B cell (primary cell): ENCODE results near the gene RNF220. TPM values are rescaled to one million over a fixed set of nuclear protein-coding genes. Genes with fewer than 3 reads are reported as not detected.
"Not testable (repeated sequence)": the region's sequence is repeated elsewhere in the genome, so short reads cannot be mapped to it uniquely, and the experiment has no call there.

Source experiments
- ATAC-seq: fragments of 200-7000 bp; cut with Tn5 transposase; one replicate; pipeline ENCODE4 v1.10.0; 2021; ENCODE audit warnings: low read depth, mild to moderate bottlenecking, moderate number of reproducible peaks, moderate library complexity
- CTCF ChIA-PET: fragments of 350-600 bp; sonication (Branson Sonifier 250); formaldehyde crosslinking; loops from one replicate; lab custom pipeline; 2021; ENCODE audit warnings: antibody characterized with exemption, inconsistent platforms; lab: Charles Lee
- POLR2A ChIA-PET: fragments of 350-600 bp; sonication (Branson Sonifier 250); formaldehyde crosslinking; loops from one replicate; lab custom pipeline; 2021; ENCODE audit warnings: antibody characterized with exemption; lab: Charles Lee
- DNase-seq: peaks from one replicate; pipeline ENCODE4 v3.0.0; 2013
- H2AFZ ChIP-seq: 2 replicates; pipeline ENCODE4 v1.6.1; 2012; ENCODE audit warnings: mild to moderate bottlenecking, low read depth, low read length; ENCODE audit not compliant: insufficient read depth, poor library complexity, severe bottlenecking
- H3K27ac ChIP-seq, 2 donors: 1 replicate in 1 of 2; 2 replicates in 1 of 2; pipeline ENCODE4 v1.5.1; 2012 to 2013; ENCODE audit warnings: low read length in 2 of 2, mild to moderate bottlenecking in 2 of 2, moderate library complexity in 1 of 2
- H3K27me3 ChIP-seq, 4 experiments: fragments of 200-600 bp in 1 of 4; sonication (generic) in 1 of 4; replicated peaks in 1 of 4; 1 replicate in 2 of 4; 2 replicates in 2 of 4; pipeline versions ENCODE4 v1.6.1 to v1.7.0; 2013 to 2016; ENCODE audit warnings: low read length in 3 of 4, mild to moderate bottlenecking in 2 of 4, mixed read lengths in 1 of 4, moderate library complexity in 1 of 4; ENCODE audit not compliant: insufficient read depth in 4 of 4, control insufficient read depth in 3 of 4; ENCODE audit errors: control extremely low read depth in 1 of 4
- H3K36me3 ChIP-seq, 2 experiments: replicated peaks in 1 of 2; 1 replicate in 1 of 2; 2 replicates in 1 of 2; pipeline versions ENCODE4 v1.6.1 to v1.7.1; 2013; ENCODE audit warnings: low read length in 1 of 2; ENCODE audit not compliant: insufficient read depth in 2 of 2, control insufficient read depth in 1 of 2; ENCODE audit errors: control extremely low read depth in 1 of 2, extremely low read depth in 1 of 2
- H3K4me1 ChIP-seq, 2 donors: fragments of 200-600 bp in 1 of 2; sonication (generic) in 1 of 2; 1 replicate in 1 of 2; 2 replicates in 1 of 2; pipeline versions ENCODE4 v1.5.1 to v1.6.1; 2013 to 2017; ENCODE audit warnings: low read length in 2 of 2; ENCODE audit not compliant: control insufficient read depth in 2 of 2, insufficient read depth in 2 of 2
- H3K4me2 ChIP-seq: replicated peaks from 2 replicates; pipeline ENCODE3; 2012; ENCODE audit warnings: mild to moderate bottlenecking, low read depth, low read length; ENCODE audit not compliant: poor library complexity, severe bottlenecking
- H3K4me3 ChIP-seq, 5 experiments: fragments of 200-600 bp in 1 of 5; sonication (generic) in 1 of 5; 1 replicate in 3 of 5; 2 replicates in 2 of 5; pipeline versions ENCODE4 v1.5.1 to v1.7.0; 2011 to 2016; ENCODE audit warnings: low read length in 4 of 5, mild to moderate bottlenecking in 4 of 5, low read depth in 2 of 5, control low read depth in 1 of 5, moderate library complexity in 1 of 5; ENCODE audit not compliant: insufficient read depth in 1 of 5; ENCODE audit errors: control extremely low read depth in 1 of 5, extremely low read depth in 1 of 5
- H3K79me2 ChIP-seq: fragments of 200-600 bp; sonication (generic); one replicate; pipeline ENCODE4 v1.6.0; 2016; ENCODE audit warnings: low read length; ENCODE audit not compliant: control insufficient read depth, insufficient read depth
- H3K9ac ChIP-seq: fragments of 200-600 bp; sonication (generic); 2 replicates; pipeline ENCODE4 v1.6.1; 2017; ENCODE audit warnings: mild to moderate bottlenecking, low read length, moderate library complexity
- H3K9me3 ChIP-seq, 3 donors: one replicate each; pipeline versions ENCODE4 v1.6.1 to v1.7.1; 2013; ENCODE audit warnings: low read length in 2 of 3; ENCODE audit not compliant: control insufficient read depth in 2 of 3, insufficient read depth in 1 of 3; ENCODE audit errors: control extremely low read depth in 1 of 3
- H4K20me1 ChIP-seq: 2 replicates; pipeline ENCODE4 v1.6.0; 2012; ENCODE audit warnings: mild to moderate bottlenecking, low read length; ENCODE audit not compliant: insufficient read depth, control insufficient read depth, poor library complexity, severe bottlenecking
- H3K27ac Mint-ChIP-seq: one replicate; pipeline ENCODE4 v1.8.0; 2021; ENCODE audit warnings: mixed read lengths
- H3K27me3 Mint-ChIP-seq: one replicate; pipeline ENCODE4 v1.8.0; 2021; ENCODE audit warnings: mixed read lengths
- H3K4me1 Mint-ChIP-seq: one replicate; pipeline ENCODE4 v1.8.0; 2021; ENCODE audit warnings: mixed read lengths
- H3K4me3 Mint-ChIP-seq: one replicate; pipeline ENCODE4 v1.8.0; 2021; ENCODE audit warnings: mixed read lengths
- H3K9me3 Mint-ChIP-seq: one replicate; pipeline ENCODE4 v1.8.0; 2022; ENCODE audit warnings: mixed read lengths; ENCODE audit not compliant: insufficient read depth
- EZH2 ChIP-seq: IDR thresholded peaks from 2 replicates; pipeline ENCODE4 v1.6.1; 2012; ENCODE audit warnings: borderline replicate concordance, low read depth, mild to moderate bottlenecking, moderate library complexity, low read length; ENCODE audit not compliant: insufficient read depth, poor library complexity, severe bottlenecking
- WGBS: methylation state at CpG from one replicate; pipeline ENCODE4 v1.1.5; 2013; ENCODE audit warnings: missing lambda C conversion rate; ENCODE audit not compliant: insufficient coverage; 5-methylcytosine and 5-hydroxymethylcytosine counted together
- intact Hi-C: fragments of 100-400 bp; cut with micrococcal nuclease; formaldehyde crosslinking; loops from one replicate; pipeline ENCODE4 v1.10.0; 2022
- polyA plus RNA-seq: library from polyadenylated mRNA; depleted of rRNA; stranded (reverse); fragments of >200 nt; gene quantifications from 2 replicates; pipeline ENCODE4 v1.2.3, GENCODE V29; 2012
- total RNA-seq, 2 donors: library from RNA; stranded (reverse); fragments of 120-200 nt in 1 of 2; gene quantifications; 1 replicate in 1 of 2; 2 replicates in 1 of 2; pipeline versions ENCODE4 v1.2.3 to v1.2.4, GENCODE V29; 2013 to 2022

RNF220 gene
- total and polyA plus RNA-seq, 2 donors (not counting 1 experiment from before 2014, with no cell fraction given) = 115 to 141 TPM

DNA sequence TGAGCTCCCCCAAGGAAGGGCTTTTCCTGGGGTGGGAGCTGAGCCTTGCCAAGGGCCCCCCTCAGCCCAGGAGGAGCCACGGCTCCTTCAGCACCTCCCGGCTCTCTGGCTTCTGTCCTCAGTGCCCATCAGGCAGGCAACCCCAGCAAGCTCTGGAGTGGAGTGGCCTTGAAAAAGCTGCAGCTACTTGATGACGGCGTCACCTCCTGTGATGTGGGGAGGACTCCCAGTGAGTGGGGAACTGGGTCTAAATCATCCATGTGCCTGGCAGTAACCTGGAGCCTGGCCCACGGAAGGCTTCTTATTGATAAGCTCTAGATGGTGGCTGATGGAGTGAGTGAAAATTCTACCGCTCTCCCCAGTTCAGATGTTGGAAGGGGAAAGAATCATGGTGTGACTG lies 154.9 kb downstream of the RNF220 start:
- Mint-ChIP-seq H3K9me3 (no peaks in the 10 kb centered on the region), H3K27ac (no peak overlapping the region), H3K4me3 (no peak overlapping the region), H3K4me1 (peaks cover 3% of the 10 kb centered on the region), H3K27me3 (peaks cover 39% of the 10 kb centered on the region)
- POLR2A ChIA-PET = no interaction called here
- Histone ChIP-seq H3K4me3 (no peak overlapping the region), H2AFZ (no peak overlapping the region), H3K9me3 (no peaks in the 10 kb centered on the region), H3K9ac (no peak overlapping the region), H3K27me3 (peaks cover 0 to 4% (median 0%) of the 10 kb centered on the region in 4 experiments), H3K36me3 (no peaks in the 10 kb centered on the region), H3K79me2 (no peaks in the 10 kb centered on the region), H3K27ac (no peak overlapping the region), H4K20me1 (no peaks in the 10 kb centered on the region), H3K4me1 (no peaks in the 10 kb centered on the region), H3K4me2 (no peak overlapping the region)
- TF ChIP-seq EZH2 = no peak
- intact Hi-C loops = no loop called here
- WGBS = 91% methylated on average over 5 of the region's 6 CpGs
- CTCF ChIA-PET = interaction anchor here (0.9 kb wide), 1 partner anchor 12 kb away, joined by 3 read pairs; no protein-coding TSS in a partner anchor
- DNase-seq (no peak), ATAC-seq (no peak)

- H3K36me3 ChIP-seq, intact Hi-C loops, H3K4me1 Mint-ChIP-seq, H3K4me1 ChIP-seq, H4K20me1 ChIP-seq, H3K9ac ChIP-seq, H3K79me2 ChIP-seq, H3K9me3 Mint-ChIP-seq, H3K9me3 ChIP-seq, ATAC-seq, H3K27ac Mint-ChIP-seq, H3K4me3 ChIP-seq, POLR2A ChIA-PET, DNase-seq, H3K4me3 Mint-ChIP-seq, H3K27me3 ChIP-seq, H3K4me2 ChIP-seq, H3K27ac ChIP-seq, H2AFZ ChIP-seq: not testable (repeated sequence)
- CTCF ChIA-PET = interaction anchor here (1.1 kb wide), 1 partner anchor 9 kb away, joined by 3 read pairs; no protein-coding TSS in a partner anchor
- peaks cover 41% of the 10 kb centered on the region for H3K27me3 Mint-ChIP-seq
- WGBS = 100% methylated on average over 1 of the region's 3 CpGs
Observed at GRCh38 chr1:44560696-44561095, 155.6 kb downstream of the RNF220 start.
